ENCODE measurements around the gene ANO6.

DNA sequence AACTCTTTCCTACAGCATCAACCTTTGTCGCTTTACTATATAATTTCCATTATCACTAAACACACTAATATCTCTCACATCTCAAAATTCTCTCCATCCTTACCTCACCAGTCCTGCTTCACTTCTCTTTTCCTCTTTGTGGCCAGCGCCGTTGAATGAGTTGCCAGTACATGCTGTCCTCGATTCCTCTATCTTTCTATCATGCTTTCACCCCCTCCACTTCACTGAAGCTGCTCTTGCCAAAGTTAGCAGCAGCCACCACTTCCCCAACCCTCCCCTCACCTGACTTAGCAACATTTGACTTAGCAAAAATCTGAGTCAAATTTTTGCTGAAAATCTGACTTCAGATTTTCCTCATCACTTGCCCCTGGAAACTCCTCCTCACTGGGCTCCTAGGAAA lies 210.4 kb downstream of the ANO6 start:
- TF ChIP-seq, protein P1, sequence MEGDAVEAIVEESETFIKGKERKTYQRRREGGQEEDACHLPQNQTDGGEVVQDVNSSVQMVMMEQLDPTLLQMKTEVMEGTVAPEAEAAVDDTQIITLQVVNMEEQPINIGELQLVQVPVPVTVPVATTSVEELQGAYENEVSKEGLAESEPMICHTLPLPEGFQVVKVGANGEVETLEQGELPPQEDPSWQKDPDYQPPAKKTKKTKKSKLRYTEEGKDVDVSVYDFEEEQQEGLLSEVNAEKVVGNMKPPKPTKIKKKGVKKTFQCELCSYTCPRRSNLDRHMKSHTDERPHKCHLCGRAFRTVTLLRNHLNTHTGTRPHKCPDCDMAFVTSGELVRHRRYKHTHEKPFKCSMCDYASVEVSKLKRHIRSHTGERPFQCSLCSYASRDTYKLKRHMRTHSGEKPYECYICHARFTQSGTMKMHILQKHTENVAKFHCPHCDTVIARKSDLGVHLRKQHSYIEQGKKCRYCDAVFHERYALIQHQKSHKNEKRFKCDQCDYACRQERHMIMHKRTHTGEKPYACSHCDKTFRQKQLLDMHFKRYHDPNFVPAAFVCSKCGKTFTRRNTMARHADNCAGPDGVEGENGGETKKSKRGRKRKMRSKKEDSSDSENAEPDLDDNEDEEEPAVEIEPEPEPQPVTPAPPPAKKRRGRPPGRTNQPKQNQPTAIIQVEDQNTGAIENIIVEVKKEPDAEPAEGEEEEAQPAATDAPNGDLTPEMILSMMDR (conservative IDR thresholded peaks at IDR 0.05) = no peak
- no peak for TF ChIP-seq EZH2 (IDR thresholded peaks at IDR 0.05; ENCODE audit: low read depth)
